ENCODE data around the gene RNF169.

The RNF169 gene

DNA sequence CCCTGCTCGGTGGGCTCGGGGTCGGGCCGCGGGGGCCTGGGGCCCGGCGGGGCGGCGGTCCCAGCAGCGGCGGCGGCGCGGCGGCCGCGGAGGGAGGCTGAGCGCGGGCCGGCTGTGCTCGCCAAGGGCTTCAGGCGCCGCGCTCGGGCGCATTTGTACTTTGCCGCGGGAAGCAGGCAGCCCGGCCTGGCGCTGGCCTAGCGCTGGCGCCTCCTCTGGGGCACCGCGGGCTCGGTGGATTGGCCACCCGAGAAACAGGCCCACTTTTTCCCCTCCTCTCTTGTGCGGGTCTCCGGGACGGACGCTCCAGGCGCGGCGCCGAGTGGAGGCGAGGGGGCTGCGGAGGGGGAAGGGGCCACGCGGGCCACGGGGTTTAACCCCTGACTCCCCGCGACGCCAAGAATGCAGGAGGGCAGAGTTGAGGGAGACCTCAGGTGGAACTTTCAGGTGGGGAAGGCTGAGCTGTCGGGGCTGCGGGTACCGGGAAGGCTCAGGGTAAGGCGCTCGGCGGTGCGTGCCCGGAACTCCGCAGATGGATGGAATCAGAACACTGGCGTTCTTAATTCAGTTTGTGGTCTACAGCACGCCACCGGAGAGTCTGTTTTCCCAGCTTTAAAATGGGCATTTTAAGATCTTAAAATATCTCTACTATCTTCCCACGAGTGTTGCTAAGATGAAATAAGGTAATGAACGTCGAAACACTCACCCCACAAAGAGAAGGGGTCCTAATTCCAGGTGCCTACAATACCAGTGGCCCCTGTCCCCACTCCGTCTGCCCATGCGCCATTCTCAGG is 17.2 kb upstream of the RNF169 start, which contains the start of gene CHRDL2:
Gene CHRDL2, minus strand, starts transcription at position 126 of the 794 bp plus-strand sequence. CDS start 538 bp downstream, outside the sequence.
- H3K27me3 ChIP-seq (ENCODE audit: control insufficient read depth, insufficient read depth, low read length): peaks cover 72% of the 10 kb centered on the region
- peak within 1 kb of the TSS; percentile 60 for H3K4me3 ChIP-seq (ENCODE audit: low read length)
- H3K9ac ChIP-seq (ENCODE audit: low read depth, low read length): no peak within 1 kb of the TSS

DNA sequence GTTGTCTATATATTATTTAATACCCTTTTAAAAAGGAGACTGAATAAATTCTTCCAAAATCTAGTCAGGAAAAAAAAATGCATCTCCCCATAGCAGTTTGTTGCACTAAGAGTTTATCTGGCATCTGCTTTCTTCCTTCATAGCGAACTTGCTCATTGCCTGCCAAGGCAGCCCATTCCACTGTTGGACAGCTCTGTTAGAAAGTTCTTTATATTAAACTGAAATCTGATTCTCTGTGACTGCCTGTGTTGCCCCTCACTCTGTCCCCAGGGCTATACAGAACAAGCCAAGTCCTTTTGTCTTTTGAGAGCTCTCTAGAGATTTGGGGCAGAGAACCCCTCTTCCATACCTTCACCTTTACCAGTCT is 14.1 kb upstream of the RNF169 start:
- Histone ChIP-seq H3K4me3 (ENCODE audit: low read length) (no peak overlapping the region), H3K9ac (ENCODE audit: low read depth, low read length) (no peak overlapping the region), H3K9me3 (replicated peaks; ENCODE audit: low read length) (no peaks in the 10 kb centered on the region), H3K4me2 (ENCODE audit: low read length) (no peak overlapping the region), H3K27me3 (ENCODE audit: control insufficient read depth, insufficient read depth, low read length) (peaks cover 51% of the 10 kb centered on the region), H3K36me3 (ENCODE audit: insufficient read depth, low read length) (no peaks in the 10 kb centered on the region), H3K4me1 (ENCODE audit: control insufficient read depth, insufficient read depth, low read length) (peaks cover 2% of the 10 kb centered on the region)

More for the DNA sequence above, 17.2 kb upstream of the RNF169 start, which contains the start of gene CHRDL2:
- H3K4me2 ChIP-seq (ENCODE audit: low read length): peak within 1 kb of the TSS; percentile 77
- no peaks in the 10 kb centered on the region for H3K9me3 ChIP-seq (replicated peaks; ENCODE audit: low read length)
- H3K36me3 ChIP-seq (ENCODE audit: insufficient read depth, low read length): no peaks in the 10 kb centered on the region
- H3K4me1 ChIP-seq (ENCODE audit: control insufficient read depth, insufficient read depth, low read length): peaks cover 2% of the 10 kb centered on the region

DNA sequence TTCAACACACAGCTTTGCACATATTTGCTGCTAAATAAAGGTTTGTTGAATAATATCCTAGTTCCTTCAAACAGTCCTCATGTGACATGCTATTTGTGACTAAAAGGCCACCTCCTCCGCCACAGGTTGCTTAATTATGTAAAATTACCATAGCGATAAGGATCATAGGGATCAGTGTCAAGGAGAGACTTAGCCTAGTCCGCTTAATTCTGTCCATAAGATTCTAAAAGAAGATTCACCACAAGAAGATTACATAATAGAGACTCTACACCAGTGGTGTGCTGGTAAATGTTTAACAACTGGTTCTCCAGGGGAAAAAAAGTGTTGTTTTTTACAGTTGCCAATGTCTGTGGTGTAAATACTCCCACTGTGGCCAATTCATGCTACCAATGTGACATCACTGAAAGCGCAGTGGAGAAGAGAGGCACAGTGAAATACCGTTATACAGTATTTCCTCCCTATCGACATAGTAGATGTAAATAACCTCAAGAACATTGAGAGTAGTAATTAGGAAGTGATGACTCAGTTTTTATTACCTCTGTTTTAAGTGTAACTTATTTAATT is 13.2 kb upstream of the RNF169 start:
- Histone ChIP-seq H3K36me3 (ENCODE audit: insufficient read depth, low read length) (no peaks in the 10 kb centered on the region), H3K4me1 (ENCODE audit: control insufficient read depth, insufficient read depth, low read length) (peaks cover 2% of the 10 kb centered on the region), H3K27me3 (ENCODE audit: control insufficient read depth, insufficient read depth, low read length) (peaks cover 42% of the 10 kb centered on the region), H3K4me3 (ENCODE audit: low read length) (no peak overlapping the region), H3K9me3 (replicated peaks; ENCODE audit: low read length) (no peaks in the 10 kb centered on the region), H3K9ac (ENCODE audit: low read depth, low read length) (no peak overlapping the region), H3K4me2 (ENCODE audit: low read length) (no peak overlapping the region)

DNA sequence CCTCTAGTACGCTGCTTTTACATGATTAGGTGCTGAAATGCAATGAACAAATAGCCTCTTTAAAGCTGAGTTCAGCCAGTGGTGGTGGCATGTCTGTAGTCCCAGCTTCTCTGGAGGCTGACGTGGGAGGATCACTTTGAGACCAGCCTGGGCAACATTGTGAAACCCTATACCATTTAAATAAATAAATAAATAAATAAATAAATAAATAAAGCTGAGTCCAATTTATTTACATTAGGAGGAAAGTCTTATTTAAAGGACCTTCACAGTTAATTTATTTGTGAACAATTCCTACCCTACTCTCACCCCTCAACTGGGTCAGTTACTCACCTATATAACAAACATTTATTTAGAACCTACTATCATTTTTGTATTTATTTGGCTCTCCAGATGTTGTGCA is 12.6 kb upstream of the RNF169 start:
- Histone ChIP-seq H3K9me3 (replicated peaks; ENCODE audit: low read length) (no peaks in the 10 kb centered on the region), H3K4me3 (ENCODE audit: low read length) (no peak overlapping the region), H3K4me1 (ENCODE audit: control insufficient read depth, insufficient read depth, low read length) (no peaks in the 10 kb centered on the region), H3K9ac (ENCODE audit: low read depth, low read length) (no peak overlapping the region), H3K36me3 (ENCODE audit: insufficient read depth, low read length) (no peaks in the 10 kb centered on the region), H3K27me3 (ENCODE audit: control insufficient read depth, insufficient read depth, low read length) (peaks cover 36% of the 10 kb centered on the region), H3K4me2 (ENCODE audit: low read length) (no peak overlapping the region)

DNA sequence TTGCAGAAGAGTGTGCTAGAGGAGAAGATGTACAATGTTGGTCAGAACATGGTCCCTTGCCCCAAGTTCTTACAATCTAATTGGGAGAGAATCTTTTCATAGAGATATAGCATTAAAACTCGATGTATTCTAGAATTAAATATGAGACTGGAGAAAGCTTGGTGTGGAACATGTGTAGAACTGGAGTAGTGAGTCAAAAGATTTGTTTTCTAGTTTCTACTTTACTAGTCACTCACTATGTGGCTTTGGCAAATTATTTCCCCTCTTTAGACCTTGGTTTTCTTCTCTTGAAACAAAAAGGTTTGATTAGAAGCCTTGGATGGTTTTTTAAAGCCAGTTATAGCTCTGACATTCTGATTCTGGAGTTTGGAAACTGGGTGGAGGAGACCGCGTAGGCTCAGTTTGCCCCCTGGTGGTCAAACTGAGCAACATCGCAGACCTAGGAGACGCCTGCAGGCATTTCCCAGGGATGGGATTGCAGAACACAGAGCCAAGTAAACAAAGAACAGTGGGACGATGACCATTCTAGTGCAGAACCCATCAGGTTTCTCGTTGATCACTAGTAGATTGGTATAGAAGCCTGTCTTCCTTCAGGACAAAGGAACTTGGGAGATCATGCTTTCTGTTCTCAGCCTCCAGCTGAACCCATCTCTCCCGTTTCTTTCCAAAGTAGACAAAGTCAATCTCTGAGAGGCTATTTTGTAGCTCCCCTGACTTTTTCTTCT is 8.9 kb upstream of the RNF169 start:
- Histone ChIP-seq H3K9me3 (replicated peaks; ENCODE audit: low read length) (no peaks in the 10 kb centered on the region), H3K36me3 (ENCODE audit: insufficient read depth, low read length) (no peaks in the 10 kb centered on the region), H3K4me2 (ENCODE audit: low read length) (no peak overlapping the region), H3K9ac (ENCODE audit: low read depth, low read length) (no peak overlapping the region), H3K4me3 (ENCODE audit: low read length) (no peak overlapping the region), H3K4me1 (ENCODE audit: control insufficient read depth, insufficient read depth, low read length) (no peaks in the 10 kb centered on the region), H3K27me3 (ENCODE audit: control insufficient read depth, insufficient read depth, low read length) (peaks cover 21% of the 10 kb centered on the region)

DNA sequence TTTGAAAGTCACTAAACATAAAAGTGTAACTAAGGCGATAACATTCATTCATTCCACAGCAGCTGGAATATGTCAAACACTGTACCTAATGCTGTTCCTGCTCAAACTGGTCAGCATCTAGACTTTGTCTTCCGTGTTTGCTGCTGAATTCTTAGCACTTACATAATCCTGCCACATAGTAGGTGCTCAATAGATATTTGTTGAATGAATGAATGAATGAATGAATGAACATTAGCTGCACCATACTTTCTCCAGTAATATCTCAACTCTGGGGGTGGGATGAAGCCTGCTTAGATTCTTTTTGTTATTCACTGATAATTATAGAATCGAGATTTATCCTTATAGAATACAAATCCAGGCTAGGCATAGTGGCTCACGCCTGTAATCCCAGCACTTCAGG is 6.6 kb upstream of the RNF169 start:
- no peak overlapping the region for H3K9ac ChIP-seq (ENCODE audit: low read depth, low read length)
- H3K4me3 ChIP-seq (ENCODE audit: low read length): no peak overlapping the region
- no peaks in the 10 kb centered on the region for H3K9me3 ChIP-seq (replicated peaks; ENCODE audit: low read length)
- H3K27me3 ChIP-seq (ENCODE audit: control insufficient read depth, insufficient read depth, low read length): peaks cover 13% of the 10 kb centered on the region
- no peak overlapping the region for H3K4me2 ChIP-seq (ENCODE audit: low read length)
- H3K4me1 ChIP-seq (ENCODE audit: control insufficient read depth, insufficient read depth, low read length): no peaks in the 10 kb centered on the region
- no peaks in the 10 kb centered on the region for H3K36me3 ChIP-seq (ENCODE audit: insufficient read depth, low read length)

DNA sequence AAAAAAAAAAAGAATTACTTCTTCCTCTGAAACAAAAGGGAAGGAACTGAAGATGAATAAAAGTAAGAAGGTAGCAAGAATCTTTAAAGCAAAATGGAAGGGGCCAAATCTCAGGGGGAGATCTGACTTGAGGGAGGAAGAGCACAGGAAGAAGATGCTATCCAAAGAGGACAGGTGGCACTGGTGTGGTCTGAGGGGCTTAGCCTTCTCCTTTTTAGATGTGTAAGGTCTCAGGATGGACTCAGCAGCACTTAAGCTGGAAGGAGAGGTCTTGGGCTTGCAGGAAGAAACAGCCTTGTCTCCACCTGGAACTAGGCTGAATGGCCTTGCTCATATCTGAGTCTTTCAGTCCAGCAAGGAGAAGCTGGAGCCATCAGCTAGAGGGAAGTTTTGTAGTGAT is 5.0 kb upstream of the RNF169 start:
- Histone ChIP-seq H3K4me3 (ENCODE audit: low read length) (no peak overlapping the region), H3K4me1 (ENCODE audit: control insufficient read depth, insufficient read depth, low read length) (peaks cover 6% of the 10 kb centered on the region), H3K36me3 (ENCODE audit: insufficient read depth, low read length) (no peaks in the 10 kb centered on the region), H3K9me3 (replicated peaks; ENCODE audit: low read length) (no peaks in the 10 kb centered on the region), H3K4me2 (ENCODE audit: low read length) (no peak overlapping the region), H3K9ac (ENCODE audit: low read depth, low read length) (no peak overlapping the region), H3K27me3 (ENCODE audit: control insufficient read depth, insufficient read depth, low read length) (peaks cover 13% of the 10 kb centered on the region)

DNA sequence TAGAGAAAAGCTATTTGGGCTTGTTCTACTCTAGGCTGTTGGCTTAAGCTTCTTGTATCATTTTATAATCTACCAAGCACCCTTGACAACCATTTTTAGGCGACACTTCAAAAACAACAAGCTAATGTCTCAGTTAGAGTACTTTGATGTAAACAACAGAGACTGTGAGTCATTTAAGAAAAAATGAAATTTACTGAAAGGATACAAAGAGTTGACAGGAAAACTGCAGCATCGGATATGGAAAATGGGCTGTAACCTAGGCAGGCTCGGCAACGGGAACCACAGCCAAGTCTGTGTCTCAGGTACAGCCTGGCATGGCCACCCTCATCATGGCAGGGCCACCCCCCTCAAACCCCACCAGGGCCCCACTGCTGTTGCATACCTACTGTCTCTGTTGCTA is 4.4 kb upstream of the RNF169 start:
- Histone ChIP-seq H3K9me3 (replicated peaks; ENCODE audit: low read length) (no peaks in the 10 kb centered on the region), H3K4me2 (ENCODE audit: low read length) (no peak overlapping the region), H3K9ac (ENCODE audit: low read depth, low read length) (no peak overlapping the region), H3K27me3 (ENCODE audit: control insufficient read depth, insufficient read depth, low read length) (peaks cover 13% of the 10 kb centered on the region), H3K36me3 (ENCODE audit: insufficient read depth, low read length) (no peaks in the 10 kb centered on the region), H3K4me3 (ENCODE audit: low read length) (no peak overlapping the region), H3K4me1 (ENCODE audit: control insufficient read depth, insufficient read depth, low read length) (peaks cover 6% of the 10 kb centered on the region)

DNA sequence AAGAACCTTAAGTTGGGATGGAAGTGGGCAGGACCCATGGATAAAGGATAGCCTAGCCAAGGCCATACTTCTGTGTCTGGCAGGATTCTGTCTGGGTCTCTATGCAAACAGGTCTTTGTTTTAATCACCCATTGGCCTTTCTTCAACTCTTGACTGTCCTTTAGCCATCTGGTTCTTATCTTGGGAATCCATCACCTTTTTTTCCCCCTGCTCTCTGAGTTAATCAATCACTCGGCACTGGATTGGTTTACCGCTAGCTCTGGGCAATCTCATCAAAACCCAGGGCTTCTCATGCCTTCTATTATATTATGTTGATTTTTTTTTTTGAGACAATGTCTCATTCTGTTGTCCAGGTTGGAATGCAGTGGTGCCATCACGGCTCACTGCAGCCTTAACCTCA is 1.8 kb upstream of the RNF169 start:
- H3K4me1 ChIP-seq (ENCODE audit: control insufficient read depth, insufficient read depth, low read length): peaks cover 6% of the 10 kb centered on the region

DNA sequence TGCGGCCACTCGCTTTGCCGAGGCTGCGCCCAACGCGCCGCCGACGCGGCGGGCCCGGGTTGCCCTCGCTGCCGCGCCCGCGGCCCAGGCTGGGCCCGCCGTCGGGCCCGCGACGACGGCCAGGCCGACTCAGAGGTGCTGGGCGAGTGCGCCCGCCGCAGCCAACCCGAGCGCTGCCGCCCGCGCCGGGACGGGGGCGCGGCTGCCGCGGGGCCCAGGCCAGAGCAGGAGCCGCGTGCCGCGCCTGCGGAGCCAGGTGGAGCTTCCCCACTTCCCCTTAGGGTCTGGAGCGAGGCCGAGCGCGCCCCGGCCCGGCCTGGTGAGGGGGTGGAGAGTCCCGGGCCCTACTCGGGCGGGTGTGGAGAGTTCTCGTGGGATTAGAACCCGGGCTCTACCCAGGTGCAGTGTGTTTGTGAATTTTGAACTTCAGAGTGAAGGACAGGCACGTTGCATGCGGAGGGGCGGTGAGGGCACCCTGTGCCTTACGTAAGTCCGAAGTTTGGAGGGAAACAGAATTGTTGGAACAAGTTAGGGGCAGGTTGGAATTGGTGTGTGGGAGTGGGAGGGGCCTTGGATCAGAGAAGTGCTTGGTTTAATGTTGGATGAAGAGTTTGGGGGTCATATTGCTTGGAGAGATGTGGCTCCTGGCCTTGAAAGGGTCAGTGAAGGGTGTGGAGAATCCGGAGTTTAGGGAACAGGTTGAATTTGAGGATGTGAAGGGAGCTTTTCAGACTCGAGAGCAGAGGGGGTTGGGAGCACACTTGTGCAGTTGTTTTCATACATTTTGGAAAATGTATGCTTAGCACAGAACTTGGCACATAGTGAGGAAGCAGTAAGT is 697 bp downstream of the RNF169 start:
- H3K4me2 ChIP-seq (ENCODE audit: low read length): peak overlapping the region; percentile 83
- no peaks in the 10 kb centered on the region for H3K36me3 ChIP-seq (ENCODE audit: insufficient read depth, low read length)
- peak overlapping the region; percentile 97 for H3K9ac ChIP-seq (ENCODE audit: low read depth, low read length)
- no peaks in the 10 kb centered on the region for H3K27me3 ChIP-seq (ENCODE audit: control insufficient read depth, insufficient read depth, low read length)
- H3K9me3 ChIP-seq (replicated peaks; ENCODE audit: low read length): no peaks in the 10 kb centered on the region
- peak overlapping the region; percentile 78 for H3K4me3 ChIP-seq (ENCODE audit: low read length)
- peaks cover 20% of the 10 kb centered on the region for H3K4me1 ChIP-seq (ENCODE audit: control insufficient read depth, insufficient read depth, low read length)

More for the DNA sequence above, 1.8 kb upstream of the RNF169 start:
- Histone ChIP-seq H3K4me3 (ENCODE audit: low read length) (no peak overlapping the region), H3K9ac (ENCODE audit: low read depth, low read length) (no peak overlapping the region), H3K36me3 (ENCODE audit: insufficient read depth, low read length) (no peaks in the 10 kb centered on the region), H3K9me3 (replicated peaks; ENCODE audit: low read length) (no peaks in the 10 kb centered on the region), H3K4me2 (ENCODE audit: low read length) (no peak overlapping the region), H3K27me3 (ENCODE audit: control insufficient read depth, insufficient read depth, low read length) (peaks cover 13% of the 10 kb centered on the region)

DNA sequence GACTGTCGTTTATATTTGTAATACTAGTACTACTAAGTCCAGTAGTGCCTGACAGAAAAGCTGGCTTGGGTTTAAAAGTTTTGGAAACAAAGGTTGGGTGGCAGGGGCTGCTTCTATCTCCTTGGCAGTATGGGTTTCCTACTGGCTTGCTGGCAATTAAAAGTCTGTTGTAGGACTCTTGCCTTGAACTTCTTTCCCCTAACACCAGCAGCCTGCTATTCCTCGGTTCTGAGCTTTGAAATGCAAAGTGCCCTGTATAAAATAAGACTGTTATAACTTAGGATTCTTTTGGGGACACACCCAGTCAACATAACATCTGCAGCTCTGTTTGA is 1.3 kb downstream of the RNF169 start:
- H3K4me3 ChIP-seq (ENCODE audit: low read length): peak overlapping the region; percentile 78
- H3K4me1 ChIP-seq (ENCODE audit: control insufficient read depth, insufficient read depth, low read length): peaks cover 24% of the 10 kb centered on the region
- H3K9ac ChIP-seq (ENCODE audit: low read depth, low read length): peak overlapping the region; percentile 97
- no peaks in the 10 kb centered on the region for H3K36me3 ChIP-seq (ENCODE audit: insufficient read depth, low read length)
- H3K9me3 ChIP-seq (replicated peaks; ENCODE audit: low read length): no peaks in the 10 kb centered on the region
- H3K4me2 ChIP-seq (ENCODE audit: low read length): peak overlapping the region; percentile 83
- no peaks in the 10 kb centered on the region for H3K27me3 ChIP-seq (ENCODE audit: control insufficient read depth, insufficient read depth, low read length)

Data from skeletal muscle satellite cell (primary cell).